Spleen (tissue), 7 donors: Measurements from ENCODE around the gene GRM3.
"Not testable (repeated sequence)": the region's sequence is repeated elsewhere in the genome, so short reads cannot be mapped to it uniquely, and the experiment has no call there.

ENCODE experiments used
- CTCF ChIP-seq, 11 experiments: fragments of 200-600 bp in 7 of 11; fragments of 450-650 bp in 4 of 11; sonication (generic) in 4 of 11; IDR thresholded peaks in 8 of 11; conservative IDR thresholded peaks in 3 of 11; 1 replicate in 7 of 11; 2 replicates in 4 of 11; pipeline versions ENCODE4 v1.4.0 to v1.8.0; 2016 to 2021; ENCODE audit warnings: antibody characterized with exemption in 11 of 11, inconsistent platforms in 4 of 11, mild to moderate bottlenecking in 1 of 11
- POLR2A ChIP-seq, 3 donors: fragments of 450-650 bp; IDR thresholded peaks; one replicate each; pipeline ENCODE4 v1.5.1; 2017; ENCODE audit warnings: antibody characterized with exemption in 3 of 3, mild to moderate bottlenecking in 1 of 3
- POLR2AphosphoS5 ChIP-seq, 3 donors: sonication (generic); formaldehyde crosslinking; IDR thresholded peaks; one replicate each; pipeline ENCODE4 v1.5.1; 2017; ENCODE audit warnings: antibody characterized with exemption in 3 of 3
- donor health status: DM: no; HTN: no; CAD: no; lungs with moderate emphysema.
- donor health status: DM: no; HTN: no; CAD: no.
- donor health status: DM: no; HTN: no; CAD: no.

- TF ChIP-seq CTCF (IDR thresholded peaks at IDR 0.05 in 8 of 11, conservative IDR thresholded peaks at IDR 0.05 in 3 of 11); POLR2A (IDR thresholded peaks at IDR 0.05); POLR2AphosphoS5 (IDR thresholded peaks at IDR 0.05): not testable (repeated sequence)
Observed at GRCh38 chr7:86615711-86616110, 28.0 kb upstream of the GRM3 start.
